ENCODE data around the gene CPED1.
"Not testable (repeated sequence)": the region's sequence is repeated elsewhere in the genome, so short reads cannot be mapped to it uniquely, and the experiment has no call there.

Gene CPED1

DNA sequence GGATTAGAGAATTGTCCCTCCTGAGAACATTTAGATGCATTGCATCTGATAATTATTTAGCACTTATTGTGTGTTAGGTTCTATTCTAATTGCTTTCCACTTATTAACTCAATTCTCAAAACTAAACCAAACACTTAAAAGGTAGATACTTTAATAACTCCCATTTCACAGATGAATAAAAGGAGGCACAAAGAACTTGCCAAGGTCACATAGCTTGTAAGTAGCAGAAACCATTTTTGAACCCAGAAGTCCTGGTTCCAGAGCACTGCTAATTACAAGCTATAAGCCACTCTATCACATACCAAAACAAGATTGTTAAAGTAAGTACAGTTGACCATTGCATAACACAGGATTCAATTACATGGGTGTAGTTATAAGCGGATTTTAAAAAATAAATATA, 164.9 kb downstream of the CPED1 start:
- DNase-seq (ENCODE audit: low read depth): no peak

DNA sequence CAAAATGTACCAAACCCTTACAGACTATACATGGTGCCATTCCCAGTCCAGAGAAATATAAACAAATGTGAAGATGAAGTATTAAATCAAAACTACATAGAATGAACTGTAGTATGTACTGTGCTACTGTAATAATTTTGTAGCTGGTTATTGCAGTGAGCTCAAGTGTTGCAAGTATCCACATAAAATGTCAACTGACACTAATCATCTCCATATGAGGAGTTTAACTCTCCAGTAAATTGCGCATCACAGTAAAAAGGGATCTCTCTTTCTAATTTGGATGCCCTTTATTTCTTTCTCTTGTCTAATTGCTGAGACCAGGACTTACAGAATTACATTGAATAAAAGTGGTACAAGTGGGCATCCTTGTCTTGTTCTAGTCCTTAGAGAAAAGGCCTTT, 165.5 kb downstream of the CPED1 start:
- no peak for DNase-seq (ENCODE audit: low read depth)

DNA sequence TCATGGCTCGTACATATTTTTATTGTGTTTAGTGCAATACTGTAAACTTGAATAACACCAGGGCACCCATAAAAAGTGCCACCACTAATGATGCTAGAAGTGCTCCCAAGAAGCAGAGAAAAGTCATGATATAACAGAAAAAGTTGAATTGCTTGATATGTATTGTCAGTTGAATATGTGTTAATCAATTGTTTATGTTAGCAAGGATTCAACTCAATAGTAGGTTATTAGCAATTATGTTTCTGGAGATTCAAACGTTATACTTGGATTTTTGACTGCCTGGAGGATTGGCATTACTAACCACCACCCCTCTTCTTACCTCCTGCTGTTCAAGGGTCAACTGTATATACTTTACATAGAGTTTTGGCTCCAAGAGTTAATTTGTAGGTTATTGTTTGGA, 168.3 kb downstream of the CPED1 start:
- no peak for DNase-seq (ENCODE audit: low read depth)

DNA sequence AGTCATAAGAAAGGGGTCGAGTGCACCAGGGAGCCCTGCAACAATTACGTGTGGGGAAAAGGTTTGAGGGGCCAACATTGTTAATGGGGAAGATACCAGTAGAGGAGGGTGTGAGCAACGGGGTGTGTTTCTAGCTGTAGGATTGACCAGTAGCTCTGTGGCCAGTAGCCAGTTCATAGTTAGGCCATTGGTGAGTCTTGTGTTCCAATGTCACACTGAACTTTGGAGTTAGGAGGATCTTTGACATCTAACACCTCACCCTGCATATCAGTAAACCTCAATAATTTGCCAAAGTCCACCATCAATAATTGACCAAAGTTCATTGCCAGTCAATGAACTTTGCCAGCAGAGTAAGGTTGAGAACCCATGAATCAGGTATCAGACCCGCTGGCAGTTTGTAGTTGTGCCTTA, 168.8 kb downstream of the CPED1 start:
- DNase-seq (ENCODE audit: low read depth): no peak

DNA sequence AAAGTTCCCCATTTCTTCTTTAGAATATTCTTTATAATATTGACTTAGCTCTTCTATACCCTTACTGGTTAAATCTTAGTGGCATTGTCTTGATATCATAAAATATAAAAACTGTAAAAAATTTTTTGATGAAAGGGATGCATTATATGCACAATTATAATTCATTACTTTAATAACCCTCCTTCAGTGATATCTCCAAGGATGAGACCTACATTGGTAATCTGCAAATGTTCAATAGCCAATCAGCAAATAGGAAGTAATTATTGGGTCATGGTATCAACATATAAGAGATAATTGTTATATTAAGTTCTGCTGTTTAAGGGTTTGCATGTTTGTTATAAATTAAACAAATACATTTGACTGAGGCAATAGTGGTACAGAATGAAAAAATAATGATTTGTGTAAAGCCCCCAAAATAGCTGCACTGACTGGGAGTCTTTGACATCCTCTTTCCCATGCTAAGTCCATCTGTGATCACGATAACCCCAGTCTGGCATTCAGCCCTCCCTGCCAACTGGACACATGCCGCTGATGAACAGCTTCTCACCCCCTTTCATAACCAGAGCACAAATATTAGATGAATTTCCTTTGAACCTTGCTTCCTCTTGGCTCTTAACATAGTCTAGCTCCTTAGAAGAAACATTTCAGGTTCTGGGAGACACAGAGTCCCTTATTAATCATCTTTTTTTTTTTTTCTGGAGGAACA, 169.5 kb downstream of the CPED1 start:
- DNase-seq (ENCODE audit: low read depth): no peak

DNA sequence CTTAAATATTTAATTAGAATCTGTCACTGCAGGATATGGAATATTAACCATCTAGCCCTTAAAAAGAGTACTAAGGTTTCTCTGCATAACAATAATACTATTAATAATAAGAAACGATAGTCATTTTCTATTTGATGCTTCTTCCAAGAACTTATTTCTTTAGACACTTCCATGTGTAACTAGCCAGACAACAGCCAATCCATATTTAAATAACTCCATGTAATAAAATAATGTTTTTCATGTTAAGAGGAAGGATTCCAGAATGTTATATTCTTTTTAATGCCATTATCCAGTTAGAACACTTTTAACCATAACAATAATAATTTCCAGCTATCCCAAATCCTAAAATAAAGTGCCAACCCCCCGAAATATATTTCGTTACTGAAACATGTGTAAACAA, 170.2 kb downstream of the CPED1 start:
- no peak for DNase-seq (ENCODE audit: low read depth)

DNA sequence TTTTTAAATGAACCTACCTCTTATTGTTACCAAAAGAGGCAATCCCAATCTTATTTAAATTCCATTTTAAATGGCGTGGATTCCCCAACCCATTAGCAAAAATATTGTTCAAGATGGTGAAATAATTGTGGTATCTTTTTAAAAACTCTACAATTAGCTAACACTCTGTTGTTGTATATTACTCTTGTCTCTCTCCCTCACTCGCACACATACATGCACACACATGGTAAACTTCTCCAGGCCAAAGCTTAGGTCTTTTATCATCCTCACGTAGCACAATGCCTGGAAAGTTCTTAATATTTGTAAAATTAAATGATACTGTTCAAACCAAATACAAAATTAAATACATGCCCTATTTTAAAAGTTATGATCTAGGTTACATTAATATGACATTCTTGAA, 171.0 kb downstream of the CPED1 start:
- no peak for DNase-seq (ENCODE audit: low read depth)

DNA sequence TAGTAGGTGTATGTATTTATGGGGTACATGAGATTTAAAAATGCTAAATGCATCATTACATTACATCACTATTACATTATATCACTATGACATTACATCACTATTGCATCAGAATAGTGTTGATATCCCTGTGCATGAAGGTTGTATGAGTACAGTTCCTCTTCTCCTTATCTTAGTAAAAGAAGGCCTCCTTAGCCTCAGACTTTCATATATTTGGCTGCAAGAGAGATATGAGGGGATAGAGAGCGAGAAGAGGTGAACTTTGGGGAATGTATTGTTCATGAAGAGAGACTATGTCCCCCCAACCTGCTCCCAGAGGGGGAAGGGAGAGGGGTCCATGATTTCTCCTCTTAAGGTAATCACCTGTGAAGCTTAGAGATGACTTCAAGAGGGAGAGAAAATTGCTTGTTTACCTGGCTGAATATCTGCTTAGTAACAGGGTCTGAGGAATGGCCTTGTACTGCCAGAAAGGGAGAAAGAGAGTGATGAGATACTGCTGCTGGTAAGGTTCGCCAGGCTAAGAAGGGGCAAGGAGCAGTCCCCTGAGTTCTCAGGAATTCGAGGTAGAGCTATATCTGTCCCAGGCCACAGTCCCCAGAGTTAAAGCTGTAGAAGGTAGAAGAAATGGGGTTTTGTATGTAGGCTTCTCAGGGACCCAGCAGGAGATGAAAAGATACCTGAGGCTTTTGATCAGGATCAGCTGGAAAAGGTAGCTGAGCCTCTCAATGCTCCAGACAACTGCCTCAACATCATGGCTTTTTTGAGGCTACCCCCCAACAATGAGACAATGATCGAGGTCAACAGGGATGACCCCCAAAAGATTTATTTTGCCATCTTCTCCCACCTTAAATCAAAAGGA, 171.9 kb downstream of the CPED1 start:
- no peak for DNase-seq (ENCODE audit: low read depth)

DNA sequence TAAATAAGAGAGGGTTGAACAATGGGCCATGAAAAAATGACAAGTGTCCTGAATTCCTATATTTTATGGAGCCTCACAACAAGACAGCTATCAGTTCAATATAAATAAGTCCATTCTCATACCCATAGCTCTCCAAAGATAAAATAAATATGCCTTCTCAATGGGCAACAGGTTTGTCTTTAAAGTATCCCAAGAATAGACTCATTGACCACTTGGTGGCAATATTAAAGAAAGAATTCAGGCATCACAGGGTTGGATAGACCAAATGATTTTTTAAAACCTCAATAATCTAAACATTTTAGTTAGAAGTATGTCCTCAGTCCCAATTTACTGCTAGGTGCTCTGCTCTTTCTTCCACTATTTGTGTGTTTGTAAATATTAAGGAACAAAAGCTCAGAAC, 175.2 kb downstream of the CPED1 start:
- DNase-seq (ENCODE audit: low read depth): no peak

DNA sequence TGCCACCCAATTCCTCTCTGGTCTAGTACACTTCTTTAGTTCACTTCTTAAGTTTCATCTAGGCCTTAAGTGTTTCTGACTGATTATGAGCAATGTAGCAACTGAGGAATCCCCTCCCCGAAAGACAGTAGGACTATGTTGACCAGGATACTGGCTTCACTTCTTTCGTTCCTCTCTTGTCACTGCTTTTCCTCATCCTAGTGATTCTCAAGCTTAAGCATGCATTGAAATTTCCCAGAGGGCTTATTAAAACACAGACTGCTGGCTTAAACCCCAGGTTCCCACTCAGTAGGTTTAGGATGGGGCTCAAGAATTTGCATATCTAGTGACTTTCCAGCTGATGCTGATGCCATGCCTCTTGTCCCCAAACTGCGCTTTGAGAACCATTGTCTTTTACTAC, 175.7 kb downstream of the CPED1 start:
- DNase-seq (ENCODE audit: low read depth): no peak

DNA sequence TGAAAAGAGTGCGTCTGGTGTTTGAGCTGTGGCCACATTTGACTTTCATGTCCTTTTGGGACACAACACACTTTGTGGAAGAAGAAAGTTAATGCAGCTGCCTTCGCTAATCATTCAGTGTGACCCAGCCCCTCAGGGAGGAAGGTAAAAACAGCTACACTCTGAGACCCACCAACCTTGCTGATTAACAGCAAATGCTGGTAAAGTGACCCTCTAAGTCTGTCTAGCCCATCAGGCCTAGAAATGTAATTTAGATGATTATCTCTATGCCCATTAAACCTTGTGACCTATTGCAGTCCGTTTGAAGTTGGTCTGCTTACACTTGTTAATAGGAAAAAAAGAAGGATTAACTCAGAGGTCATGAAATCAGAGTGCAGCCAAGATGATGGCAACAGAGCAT, 178.4 kb downstream of the CPED1 start:
- no peak for DNase-seq (ENCODE audit: low read depth)

DNA sequence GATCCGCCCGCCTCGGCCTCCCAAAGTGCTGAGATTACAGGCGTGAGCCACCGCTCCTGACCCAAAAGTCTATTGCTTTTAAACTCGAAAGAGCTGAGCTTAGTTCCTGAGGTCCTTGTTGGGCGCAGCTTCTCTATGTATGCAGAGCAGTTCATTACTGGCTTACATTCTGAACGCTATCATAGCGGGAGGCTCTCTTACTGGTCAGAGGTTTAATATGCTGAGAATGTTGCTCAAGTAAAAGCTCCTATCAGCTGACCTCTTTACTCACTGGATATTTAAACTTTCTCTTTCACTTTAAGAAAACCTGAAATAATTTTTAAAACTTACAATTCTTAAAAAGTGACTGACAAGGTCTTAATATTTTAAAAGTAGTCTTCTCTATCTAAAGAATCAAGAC, 179.5 kb downstream of the CPED1 start:
- DNase-seq (ENCODE audit: low read depth): no peak

DNA sequence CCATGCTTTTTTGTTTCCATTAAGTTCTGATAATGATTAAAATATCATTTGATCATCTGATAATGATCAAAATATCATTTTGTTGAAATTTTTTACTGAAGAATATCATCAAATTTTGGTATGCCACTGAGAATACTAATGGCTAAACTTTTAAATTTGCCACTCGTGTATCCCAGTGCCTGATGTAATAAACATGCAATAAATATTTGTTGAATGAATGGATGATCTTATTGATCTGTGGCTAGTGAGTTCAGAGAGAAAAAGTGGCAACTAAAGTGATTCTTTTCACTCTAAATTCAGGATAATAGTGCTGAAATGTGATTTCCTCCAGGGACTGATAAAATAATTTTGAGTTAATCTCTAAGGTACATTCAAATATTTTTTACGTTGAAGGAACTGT, 181.0 kb downstream of the CPED1 start:
- no peak for DNase-seq (ENCODE audit: low read depth)

DNA sequence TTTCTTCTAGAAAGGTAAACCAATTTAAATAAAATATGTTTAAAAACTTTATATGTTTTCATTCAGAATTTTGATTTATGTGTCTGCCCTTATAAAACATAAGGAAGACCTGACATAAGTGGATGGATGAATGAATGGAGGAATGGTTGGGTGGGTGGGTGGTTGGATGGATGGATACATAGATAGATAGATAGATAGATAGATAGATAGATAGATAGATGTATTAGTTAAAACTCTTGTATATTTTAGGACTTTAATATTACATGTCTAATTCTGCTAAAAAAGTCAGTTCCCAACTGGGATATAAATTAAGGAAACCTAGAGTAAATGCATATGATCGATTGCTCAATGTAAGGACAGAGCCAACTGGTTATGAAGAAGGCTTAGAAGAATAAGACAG, 184.0 kb downstream of the CPED1 start:
- no peak for DNase-seq (ENCODE audit: low read depth)

DNA sequence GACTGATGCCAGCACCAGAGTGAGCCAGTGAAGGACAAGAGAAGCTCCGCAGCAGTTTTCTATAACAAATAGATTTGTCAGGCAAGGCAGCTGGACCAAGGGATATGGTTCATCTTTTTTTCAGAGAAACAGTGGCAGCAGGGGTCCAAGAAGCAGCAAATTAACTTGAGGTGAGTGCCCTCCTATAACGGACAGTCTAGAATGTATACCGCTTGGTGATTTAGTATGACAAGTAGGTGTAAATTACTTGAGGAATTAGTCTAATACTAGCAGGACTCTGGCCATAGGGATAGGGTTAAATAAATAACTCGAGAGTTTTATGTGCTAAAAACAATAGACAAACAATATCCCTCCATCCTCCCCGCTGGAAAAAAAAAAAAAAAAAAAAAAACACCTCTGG, 187.3 kb downstream of the CPED1 start:
- DNase-seq (ENCODE audit: low read depth): no peak

DNA sequence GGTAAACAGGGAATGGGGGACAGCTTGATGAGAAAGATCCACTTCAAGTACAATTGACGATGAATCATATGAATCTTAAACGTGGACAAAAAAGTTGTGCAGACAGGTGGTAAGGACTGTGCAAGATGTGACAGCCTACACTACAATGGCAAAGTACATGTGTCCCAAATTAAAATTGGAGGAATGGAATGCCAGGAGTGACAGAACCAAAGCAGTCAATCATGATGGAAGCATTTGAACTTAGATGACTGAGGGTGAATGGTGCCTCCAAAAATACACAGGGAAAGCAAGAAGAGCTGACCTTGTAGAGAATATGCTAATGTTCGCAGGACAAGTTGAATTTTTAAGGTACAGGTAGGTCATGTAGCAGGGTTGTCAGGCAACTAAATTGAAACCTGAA, 189.9 kb downstream of the CPED1 start:
- DNase-seq (ENCODE audit: low read depth): no peak

DNA sequence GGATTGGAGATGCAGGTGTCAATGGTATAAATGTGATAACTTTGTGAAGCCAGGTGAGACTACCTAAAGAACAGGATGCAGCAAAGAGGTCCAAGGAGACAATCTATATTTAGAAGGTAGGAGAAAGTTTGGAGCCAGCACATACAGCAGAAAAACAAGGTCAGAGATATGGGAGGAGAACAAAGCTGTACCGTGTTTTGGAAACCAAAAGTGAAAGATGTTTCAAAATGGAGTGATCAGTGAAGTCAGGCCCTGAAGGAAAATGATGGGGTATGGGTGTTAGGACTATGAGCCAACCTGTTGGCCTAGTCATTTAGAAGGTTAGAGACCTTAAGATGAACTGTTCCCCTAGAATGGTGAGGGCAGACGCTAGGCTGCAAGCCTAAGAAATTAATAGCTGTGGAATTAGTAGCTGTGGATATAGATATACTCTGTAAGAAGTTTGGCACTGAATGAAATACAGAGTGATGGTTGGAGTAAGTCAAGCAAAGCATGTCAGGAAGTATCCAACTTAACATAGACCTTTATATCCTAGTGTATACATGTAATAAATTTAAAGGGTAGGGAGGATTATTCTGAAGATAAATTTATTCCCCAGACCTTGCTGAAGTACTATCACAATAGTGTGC, 190.5 kb downstream of the CPED1 start:
- no peak for DNase-seq (ENCODE audit: low read depth)

DNA sequence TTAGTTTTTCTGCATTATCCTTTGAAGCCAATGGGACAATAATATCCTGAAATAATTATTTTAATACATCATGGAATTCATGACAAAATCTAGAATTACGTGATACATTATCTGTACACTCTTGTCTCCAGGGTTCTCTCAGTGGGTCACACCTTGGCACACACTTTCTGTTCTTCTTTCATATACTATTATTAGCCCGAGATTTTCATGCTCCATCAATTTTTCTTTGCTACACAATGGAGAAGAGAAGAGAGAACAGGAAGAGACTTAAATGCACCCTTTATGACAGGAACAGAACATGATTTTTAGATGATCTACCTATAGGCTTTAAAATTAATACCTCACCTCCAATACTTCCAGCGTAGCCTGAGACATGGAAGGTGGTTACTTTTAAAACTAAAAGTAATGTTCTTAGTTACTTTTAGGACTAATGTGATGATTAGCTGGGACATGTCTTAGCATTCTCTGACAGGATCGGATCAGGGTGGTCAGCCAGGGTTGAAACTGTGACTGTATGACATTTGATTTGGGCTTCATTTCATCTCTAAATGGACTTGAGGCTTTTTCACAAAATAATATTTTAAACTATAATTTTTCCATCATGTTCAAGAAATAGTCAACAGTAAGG, 192.0 kb downstream of the CPED1 start:
- no peak for DNase-seq (ENCODE audit: low read depth)

DNA sequence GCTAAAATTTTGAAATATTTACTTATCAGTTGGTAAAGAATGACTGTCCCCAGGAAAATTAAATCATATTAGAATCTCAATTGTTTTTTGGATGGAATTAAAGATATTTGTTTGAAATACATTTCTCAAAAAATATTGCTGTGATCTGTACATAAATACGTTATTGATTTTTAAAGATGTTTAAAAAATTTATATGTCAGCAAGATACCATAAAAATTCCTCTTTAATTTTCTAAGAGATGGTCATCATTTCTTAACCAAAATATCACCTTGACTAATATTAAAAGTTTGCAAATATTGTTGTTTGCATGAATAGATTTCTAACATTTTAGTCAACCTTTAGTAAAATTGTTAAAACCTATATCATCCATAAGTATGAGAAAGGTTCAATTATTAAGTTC, 192.8 kb downstream of the CPED1 start:
- DNase-seq (ENCODE audit: low read depth): no peak

DNA sequence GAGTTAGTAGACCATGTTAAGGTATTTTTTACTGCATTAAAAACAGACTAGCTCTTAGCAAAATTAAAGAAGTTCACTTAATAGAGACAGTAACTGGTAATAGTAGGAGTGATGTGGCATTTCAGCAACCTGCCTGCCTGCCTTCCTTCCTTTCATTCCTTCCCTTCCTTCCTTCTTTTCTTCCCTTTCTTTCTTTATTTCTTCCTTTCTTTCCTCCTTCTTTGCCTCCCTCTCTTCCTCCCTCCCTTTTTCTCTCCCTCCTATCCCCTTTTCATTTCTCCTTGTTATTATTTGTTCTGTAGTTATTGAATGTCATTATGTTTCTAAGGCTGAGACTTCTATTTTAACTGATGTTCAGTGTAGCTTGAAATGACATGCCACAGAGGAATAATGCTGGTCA, 193.8 kb downstream of the CPED1 start:
- DNase-seq (ENCODE audit: low read depth): no peak

DNA sequence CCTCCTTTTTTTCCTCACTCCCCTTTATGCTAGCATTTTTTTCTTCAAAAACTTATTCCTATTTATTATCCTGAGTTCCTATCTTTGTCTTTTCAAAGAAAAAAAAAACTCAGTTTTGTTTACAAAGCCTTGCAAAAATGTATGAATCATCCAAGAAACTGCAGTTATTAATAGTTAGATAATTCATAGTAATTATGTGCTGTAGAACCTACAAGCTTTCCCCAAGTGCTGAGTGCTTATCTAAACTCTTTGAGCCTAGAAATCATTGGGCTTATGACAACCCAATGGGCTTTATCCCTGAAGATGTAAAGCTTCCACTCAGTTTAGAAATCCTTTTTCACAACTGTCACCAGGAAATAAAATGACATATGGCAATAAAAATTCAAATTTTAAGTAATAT, 194.4 kb downstream of the CPED1 start:
- no peak for DNase-seq (ENCODE audit: low read depth)

DNA sequence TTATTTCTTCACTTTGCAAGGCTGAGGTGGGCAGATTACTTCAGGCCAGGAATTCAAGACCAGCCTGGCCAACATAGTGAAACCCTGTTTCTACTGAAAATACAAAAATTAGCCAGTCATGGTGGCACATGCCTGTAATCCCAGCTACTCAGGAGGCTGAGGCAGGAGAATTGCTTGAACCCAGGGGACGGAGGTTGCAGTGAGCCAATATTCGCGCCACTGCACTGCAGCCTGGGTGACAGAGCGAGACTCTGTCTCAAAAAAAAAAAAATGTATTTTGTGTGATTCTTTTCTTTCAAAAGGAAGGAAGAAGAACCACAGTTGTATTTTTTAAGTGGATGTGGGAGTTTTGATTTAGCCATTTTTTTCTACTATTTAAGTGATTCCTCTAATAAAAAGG, 195.4 kb downstream of the CPED1 start:
- DNase-seq (ENCODE audit: low read depth): not testable (repeated sequence)

DNA sequence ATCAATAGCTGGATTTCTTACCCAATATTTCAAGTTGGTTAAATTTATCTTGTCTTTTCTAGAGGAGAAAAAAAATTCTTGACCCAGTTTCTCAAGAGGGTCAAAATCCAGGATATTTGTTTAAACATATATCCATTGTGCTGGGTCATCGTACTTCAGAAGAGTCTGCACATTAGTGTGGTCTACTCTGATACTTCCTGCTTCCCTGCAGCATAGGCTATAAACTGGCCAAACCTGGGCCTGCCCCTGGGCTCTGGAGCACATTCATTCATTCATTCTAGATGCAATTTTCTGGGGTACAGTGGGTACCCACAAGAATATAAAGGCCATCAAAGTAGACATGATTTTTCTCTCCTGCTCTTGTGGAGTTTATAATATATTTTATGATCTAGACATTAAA, 198.2 kb downstream of the CPED1 start:
- DNase-seq (ENCODE audit: low read depth): no peak
